ENCODE data around the gene KLHL21. TPM values are rescaled to one million over a fixed set of nuclear protein-coding genes. Genes with fewer than 3 reads are reported as not detected.

Gene KLHL21
- total and polyA plus RNA-seq, 2 donors (not counting 1 experiment from before 2014, with no cell fraction given), result 14.4 to 29.9 TPM

- H3K4me2 ChIP-seq (replicated peaks; ENCODE audit: low read depth, low read length, poor library complexity, severe bottlenecking), result no peak overlapping the region
- no peaks in the 10 kb centered on the region for H3K9me3 Mint-ChIP-seq (ENCODE audit: insufficient read depth)
- no peak overlapping the region for H3K27ac Mint-ChIP-seq
- H4K20me1 ChIP-seq (ENCODE audit: control insufficient read depth, insufficient read depth, low read length, poor library complexity, severe bottlenecking), result peaks cover 40% of the 10 kb centered on the region
- 98% methylated on average over 7 of the region's 8 CpGs for WGBS (ENCODE audit: insufficient coverage)
- peaks cover 13 to 27% of the 10 kb centered on the region in 2 donors for H3K4me1 ChIP-seq (ENCODE audit: control insufficient read depth in 2 of 2, insufficient read depth in 2 of 2, low read length in 2 of 2)
- DNase-seq (no peak), ATAC-seq (ENCODE audit: low read depth) (no peak)
- no peak overlapping the region for H3K9ac ChIP-seq (ENCODE audit: low read length)
- no peaks in the 10 kb centered on the region for H3K9me3 ChIP-seq (ENCODE audit: control extremely low read depth in 1 of 3, control insufficient read depth in 2 of 3, insufficient read depth in 1 of 3, low read length in 2 of 3)
- H3K4me3 Mint-ChIP-seq, result no peak overlapping the region
- ChIA-PET CTCF (no interaction called here), POLR2A (no interaction called here)
- H3K27me3 ChIP-seq (replicated peaks in 1 of 4; ENCODE audit: control extremely low read depth in 1 of 4, control insufficient read depth in 3 of 4, insufficient read depth in 4 of 4, low read length in 3 of 4), result no peaks in the 10 kb centered on the region
- peaks cover 46% of the 10 kb centered on the region for H3K79me2 ChIP-seq (ENCODE audit: control insufficient read depth, insufficient read depth, low read length)
- H3K4me1 Mint-ChIP-seq, result peaks cover 24% of the 10 kb centered on the region
- intact Hi-C loops (cut with micrococcal nuclease), result no loop called here
- TF ChIP-seq, protein P1, sequence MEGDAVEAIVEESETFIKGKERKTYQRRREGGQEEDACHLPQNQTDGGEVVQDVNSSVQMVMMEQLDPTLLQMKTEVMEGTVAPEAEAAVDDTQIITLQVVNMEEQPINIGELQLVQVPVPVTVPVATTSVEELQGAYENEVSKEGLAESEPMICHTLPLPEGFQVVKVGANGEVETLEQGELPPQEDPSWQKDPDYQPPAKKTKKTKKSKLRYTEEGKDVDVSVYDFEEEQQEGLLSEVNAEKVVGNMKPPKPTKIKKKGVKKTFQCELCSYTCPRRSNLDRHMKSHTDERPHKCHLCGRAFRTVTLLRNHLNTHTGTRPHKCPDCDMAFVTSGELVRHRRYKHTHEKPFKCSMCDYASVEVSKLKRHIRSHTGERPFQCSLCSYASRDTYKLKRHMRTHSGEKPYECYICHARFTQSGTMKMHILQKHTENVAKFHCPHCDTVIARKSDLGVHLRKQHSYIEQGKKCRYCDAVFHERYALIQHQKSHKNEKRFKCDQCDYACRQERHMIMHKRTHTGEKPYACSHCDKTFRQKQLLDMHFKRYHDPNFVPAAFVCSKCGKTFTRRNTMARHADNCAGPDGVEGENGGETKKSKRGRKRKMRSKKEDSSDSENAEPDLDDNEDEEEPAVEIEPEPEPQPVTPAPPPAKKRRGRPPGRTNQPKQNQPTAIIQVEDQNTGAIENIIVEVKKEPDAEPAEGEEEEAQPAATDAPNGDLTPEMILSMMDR (IDR thresholded peaks at IDR 0.05), result no peak
- TF ChIP-seq EZH2 (IDR thresholded peaks at IDR 0.05; ENCODE audit: borderline replicate concordance, insufficient read depth, low read depth, low read length, poor library complexity, severe bottlenecking), result no peak
- H3K27me3 Mint-ChIP-seq, result no peaks in the 10 kb centered on the region
- H3K27ac ChIP-seq (ENCODE audit: low read length in 2 of 2), result no peak overlapping the region
- peaks cover 3 to 44% of the 10 kb centered on the region in 2 experiments for H3K36me3 ChIP-seq (replicated peaks in 1 of 2; ENCODE audit: control extremely low read depth in 1 of 2, control insufficient read depth in 1 of 2, extremely low read depth in 1 of 2, insufficient read depth in 2 of 2, low read length in 1 of 2)
- H3K4me3 ChIP-seq (ENCODE audit: control extremely low read depth in 1 of 5, extremely low read depth in 1 of 5, insufficient read depth in 1 of 5, low read depth in 2 of 5, low read length in 4 of 5), result no peak overlapping the region
- no peak overlapping the region for H2AFZ ChIP-seq (ENCODE audit: insufficient read depth, low read depth, low read length, poor library complexity, severe bottlenecking)
These were observed 27.4 kb upstream of the KLHL21 start for GRCh38 chr1:6630027-6630426.

- ChIA-PET POLR2A (no interaction called here), CTCF (no interaction called here)
- Mint-ChIP-seq H3K27ac (no peak overlapping the region), H3K4me3 (no peak overlapping the region), H3K4me1 (peaks cover 29% of the 10 kb centered on the region), H3K27me3 (no peaks in the 10 kb centered on the region), H3K9me3 (ENCODE audit: insufficient read depth) (no peaks in the 10 kb centered on the region)
- no peak overlapping the region for H3K4me3 ChIP-seq (ENCODE audit: control extremely low read depth in 1 of 5, extremely low read depth in 1 of 5, insufficient read depth in 1 of 5, low read depth in 2 of 5, low read length in 4 of 5)
- no peaks in the 10 kb centered on the region for H3K9me3 ChIP-seq (ENCODE audit: control extremely low read depth in 1 of 3, control insufficient read depth in 2 of 3, insufficient read depth in 1 of 3, low read length in 2 of 3)
- H3K9ac ChIP-seq (ENCODE audit: low read length), result no peak overlapping the region
- no peak overlapping the region for H3K27ac ChIP-seq (ENCODE audit: low read length in 2 of 2)
- H4K20me1 ChIP-seq (ENCODE audit: control insufficient read depth, insufficient read depth, low read length, poor library complexity, severe bottlenecking), result peaks cover 40% of the 10 kb centered on the region
- no peak overlapping the region for H2AFZ ChIP-seq (ENCODE audit: insufficient read depth, low read depth, low read length, poor library complexity, severe bottlenecking)
- H3K4me2 ChIP-seq (replicated peaks; ENCODE audit: low read depth, low read length, poor library complexity, severe bottlenecking), result no peak overlapping the region
- ATAC-seq (ENCODE audit: low read depth), result no peak
- WGBS (ENCODE audit: insufficient coverage), result 90% methylated on average over 7 of the region's 12 CpGs
- peaks cover 46% of the 10 kb centered on the region for H3K79me2 ChIP-seq (ENCODE audit: control insufficient read depth, insufficient read depth, low read length)
- no peak for DNase-seq
- peaks cover 3 to 38% of the 10 kb centered on the region in 2 experiments for H3K36me3 ChIP-seq (replicated peaks in 1 of 2; ENCODE audit: control extremely low read depth in 1 of 2, control insufficient read depth in 1 of 2, extremely low read depth in 1 of 2, insufficient read depth in 2 of 2, low read length in 1 of 2)
- TF ChIP-seq, protein P1 (IDR thresholded peaks at IDR 0.05), result no peak
- TF ChIP-seq EZH2 (IDR thresholded peaks at IDR 0.05; ENCODE audit: borderline replicate concordance, insufficient read depth, low read depth, low read length, poor library complexity, severe bottlenecking), result no peak
- no peaks in the 10 kb centered on the region for H3K27me3 ChIP-seq (replicated peaks in 1 of 4; ENCODE audit: control extremely low read depth in 1 of 4, control insufficient read depth in 3 of 4, insufficient read depth in 4 of 4, low read length in 3 of 4)
- peaks cover 13 to 32% of the 10 kb centered on the region in 2 donors for H3K4me1 ChIP-seq (ENCODE audit: control insufficient read depth in 2 of 2, insufficient read depth in 2 of 2, low read length in 2 of 2)
- intact Hi-C loops (cut with micrococcal nuclease), result loop anchor here (5.0 kb wide), 1 partner anchor 73 kb away; the partner anchor contains the start of gene DNAJC11
These were observed 26.4 kb upstream of the KLHL21 start for GRCh38 chr1:6628971-6629479.

Measured in B cell (primary cell).